Stimulated activated CD8-positive, alpha-beta memory T cell treated with anti-CD3 and anti-CD28 coated beads, Interleukin-4, amount 100 ng/mL, for 24 hours (primary cell): Measurements from ENCODE around the gene ADORA2A.

Source experiments
- DNase-seq: peaks from one replicate; pipeline ENCODE4 v3.0.0-alpha.2; 2020; ENCODE audit warnings: low read depth

The ADORA2A gene

DNA sequence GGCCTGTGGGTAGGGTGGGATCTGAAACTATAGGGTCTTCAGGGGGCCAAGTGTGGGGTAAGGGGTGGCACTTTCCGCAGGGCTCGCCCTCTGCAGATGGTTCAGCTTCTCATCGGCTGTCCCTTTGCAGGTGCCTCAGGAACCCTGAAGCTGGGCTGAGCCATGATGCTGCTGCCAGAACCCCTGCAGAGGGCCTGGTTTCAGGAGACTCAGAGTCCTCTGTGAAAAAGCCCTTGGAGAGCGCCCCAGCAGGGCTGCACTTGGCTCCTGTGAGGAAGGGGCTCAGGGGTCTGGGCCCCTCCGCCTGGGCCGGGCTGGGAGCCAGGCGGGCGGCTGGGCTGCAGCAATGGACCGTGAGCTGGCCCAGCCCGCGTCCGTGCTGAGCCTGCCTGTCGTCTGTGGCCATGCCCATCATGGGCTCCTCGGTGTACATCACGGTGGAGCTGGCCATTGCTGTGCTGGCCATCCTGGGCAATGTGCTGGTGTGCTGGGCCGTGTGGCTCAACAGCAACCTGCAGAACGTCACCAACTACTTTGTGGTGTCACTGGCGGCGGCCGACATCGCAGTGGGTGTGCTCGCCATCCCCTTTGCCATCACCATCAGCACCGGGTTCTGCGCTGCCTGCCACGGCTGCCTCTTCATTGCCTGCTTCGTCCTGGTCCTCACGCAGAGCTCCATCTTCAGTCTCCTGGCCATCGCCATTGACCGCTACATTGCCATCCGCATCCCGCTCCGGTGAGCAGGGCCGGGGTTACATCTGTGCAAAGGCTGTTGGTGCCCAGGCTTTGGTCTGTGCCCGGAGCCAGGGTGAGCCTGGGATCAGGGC is 5.8 kb downstream of the ADORA2A start:
- no peak for DNase-seq

DNA sequence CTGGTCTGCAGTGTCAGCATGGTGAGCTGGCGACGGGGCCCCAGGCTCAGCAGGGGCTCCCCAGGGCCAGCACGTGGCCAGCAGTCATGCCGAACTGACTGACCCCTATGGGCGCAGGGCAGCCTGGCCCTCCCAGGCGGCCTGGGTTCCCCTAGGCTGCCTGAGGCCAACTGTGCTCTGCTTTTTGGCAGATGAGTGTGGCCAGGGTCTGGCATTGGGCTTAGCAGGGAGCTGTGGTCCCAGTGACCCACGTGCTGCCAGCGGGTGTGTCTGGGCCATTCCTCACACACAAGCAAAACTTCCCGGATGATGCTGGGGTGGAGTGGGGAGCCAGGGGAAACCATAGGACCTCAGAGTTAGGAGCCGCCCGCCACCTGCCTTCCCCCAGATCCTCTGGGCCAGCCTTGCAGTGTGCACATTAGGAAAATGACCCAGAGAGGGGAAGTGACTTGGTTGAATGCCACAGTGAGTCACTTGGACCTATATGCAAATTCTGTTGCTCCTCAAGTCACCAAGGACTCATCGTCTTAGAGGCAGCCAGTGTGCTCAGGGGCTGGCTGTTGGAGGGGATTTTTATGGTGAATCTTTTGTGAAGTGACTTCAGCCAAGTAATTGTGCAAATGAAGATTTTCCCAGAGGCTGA is 6.5 kb downstream of the ADORA2A start:
- DNase-seq, result no peak

DNA sequence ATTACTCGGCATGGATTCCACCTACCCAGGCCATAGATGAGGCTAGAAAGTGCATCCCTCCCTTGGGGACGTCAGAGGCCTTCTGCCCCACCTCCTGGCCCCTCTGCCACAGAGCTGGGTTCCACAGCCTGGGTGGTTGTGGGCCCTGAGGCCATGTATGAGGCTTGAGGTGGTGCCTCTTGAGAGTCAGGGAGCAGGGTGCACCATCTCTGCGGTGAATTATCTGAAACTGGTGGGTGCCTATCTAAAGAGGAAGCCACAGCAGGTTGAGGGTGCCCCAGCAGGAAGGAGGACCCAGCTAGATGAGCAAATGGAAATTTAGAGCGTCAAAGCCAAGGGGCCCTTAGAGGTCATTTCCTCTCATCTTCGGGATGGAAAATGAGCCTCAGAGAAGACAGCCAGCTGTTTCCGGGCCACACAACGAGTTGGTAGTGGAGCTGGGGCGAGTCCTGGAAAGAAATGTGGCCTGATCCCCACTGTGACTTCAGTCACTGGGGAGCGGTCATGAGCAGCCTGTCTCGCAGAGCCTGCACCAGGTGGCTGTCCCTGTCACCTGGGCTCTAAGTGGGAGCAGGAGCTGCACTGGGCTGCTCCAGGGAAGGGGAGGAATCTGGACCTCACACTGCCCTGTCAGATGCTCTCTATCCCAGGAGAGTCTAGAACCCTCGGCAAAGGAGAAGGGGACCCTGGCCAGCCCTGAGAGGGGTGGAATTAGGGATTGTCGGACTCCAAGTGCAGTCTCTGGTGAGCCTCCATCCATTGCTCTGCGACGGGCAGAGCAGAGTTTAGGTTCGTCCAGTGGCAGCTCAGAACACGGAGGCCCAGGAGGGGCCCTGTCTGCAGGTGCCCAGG is 7.3 kb downstream of the ADORA2A start:
- peak; percentile 55 for DNase-seq

DNA sequence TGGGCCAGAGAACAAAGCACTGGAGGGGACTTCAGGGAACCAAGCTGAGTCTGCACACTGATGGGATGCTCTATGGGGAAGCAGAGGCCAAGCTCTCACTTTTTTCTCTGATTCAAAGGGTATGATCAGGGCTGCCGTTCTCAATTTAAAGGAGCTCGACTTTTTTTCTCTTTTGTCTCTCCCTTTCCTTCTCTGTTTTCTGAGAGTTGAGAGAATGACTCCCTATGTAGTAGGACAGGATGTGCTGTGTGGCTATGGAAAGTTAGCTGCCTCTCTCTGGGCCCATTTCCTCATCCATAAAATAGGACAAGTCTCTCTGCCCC is 7.9 kb downstream of the ADORA2A start:
- DNase-seq, result no peak

DNA sequence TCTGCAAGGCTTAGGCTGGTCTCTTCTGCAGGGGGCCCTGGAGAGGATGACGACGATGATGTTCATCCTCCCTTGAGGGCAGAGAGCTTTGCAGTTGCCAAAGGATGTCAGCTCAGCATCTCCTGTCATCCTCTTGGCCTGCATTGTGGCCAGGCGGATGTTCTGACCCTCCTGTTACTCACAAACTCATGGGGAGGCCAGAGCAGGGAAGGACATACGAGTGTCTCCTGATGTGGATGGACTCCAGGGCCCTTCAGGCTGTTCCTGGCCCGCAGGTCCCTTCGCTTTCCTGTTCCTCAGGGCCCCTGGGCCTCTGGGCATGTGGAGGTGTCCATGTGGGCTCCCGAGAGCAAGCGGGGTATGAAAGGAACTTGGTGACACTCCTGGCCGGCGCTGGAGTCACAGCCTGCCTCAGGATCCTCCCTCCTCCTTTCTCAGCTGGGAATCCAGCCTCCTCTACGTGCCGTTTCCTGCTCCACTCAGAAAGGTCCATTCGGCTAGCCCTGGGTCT is 8.5 kb downstream of the ADORA2A start:
- DNase-seq, result no peak

DNA sequence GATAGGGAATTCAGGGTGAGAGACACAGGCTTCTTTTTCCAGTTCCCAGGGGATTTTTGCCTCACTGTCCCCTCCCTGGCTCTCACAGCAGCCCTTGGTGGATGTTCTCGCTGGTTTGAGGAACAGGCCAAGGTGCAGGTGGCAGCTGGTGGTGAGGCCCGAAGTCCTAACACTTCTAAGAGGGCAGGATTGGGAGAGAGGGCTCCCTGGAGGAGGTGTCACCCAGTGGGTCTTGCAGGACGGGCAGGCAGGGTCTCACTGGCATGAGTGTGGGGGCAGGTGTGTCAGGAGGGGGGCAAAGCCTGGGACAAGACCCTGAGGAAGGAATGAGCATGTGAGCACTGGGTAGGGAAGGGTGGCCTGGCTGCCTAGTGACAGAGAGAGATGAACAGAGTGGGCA is 9.2 kb downstream of the ADORA2A start:
- DNase-seq, result no peak

DNA sequence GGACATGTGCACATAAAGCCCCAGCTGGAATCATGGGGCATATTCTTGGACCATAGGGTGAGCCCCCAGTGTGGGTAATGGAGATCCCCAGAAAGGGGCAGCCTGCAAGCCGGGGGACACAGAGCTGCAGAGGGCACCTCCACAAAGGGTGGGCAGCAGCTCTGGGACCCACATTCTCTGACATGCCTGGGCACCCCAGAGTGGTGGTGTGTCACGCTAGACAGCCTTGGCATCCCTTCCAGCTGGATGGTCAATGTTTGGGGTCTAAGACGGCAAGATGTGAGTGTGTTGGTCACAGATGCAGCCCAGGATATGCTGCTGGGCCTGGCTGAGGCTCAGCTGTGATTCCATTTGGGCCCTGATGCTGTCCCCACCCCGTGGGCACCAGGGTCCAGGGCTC is 9.7 kb downstream of the ADORA2A start:
- DNase-seq, result no peak

DNA sequence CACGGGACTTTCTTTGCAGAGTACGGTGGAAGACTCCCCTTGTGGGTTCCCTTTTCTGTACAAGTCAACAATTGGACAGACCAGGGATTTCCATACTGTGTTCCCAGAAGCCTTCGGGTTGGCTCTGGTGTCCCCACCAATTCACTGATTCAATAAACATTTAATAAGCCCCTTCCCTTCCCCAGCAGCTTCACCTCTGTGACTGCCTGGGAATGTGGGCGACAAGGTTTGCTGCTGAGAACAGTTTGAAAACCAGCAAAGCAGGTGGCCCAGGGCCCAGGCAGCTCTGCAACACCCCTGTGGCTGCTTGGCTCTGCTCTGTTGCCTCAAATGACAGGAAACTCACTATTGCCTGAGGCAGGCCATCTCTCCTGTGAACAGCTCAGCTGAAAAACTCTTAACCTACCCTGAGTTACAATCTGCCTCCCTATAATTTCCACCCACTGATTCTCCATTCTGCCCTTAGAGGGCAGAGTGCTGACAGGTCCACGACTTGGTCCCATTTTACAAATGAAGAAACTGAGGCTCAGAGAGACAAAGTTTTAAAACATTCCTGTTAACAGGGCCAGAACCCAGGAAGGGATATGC is 10.4 kb downstream of the ADORA2A start:
- no peak for DNase-seq

DNA sequence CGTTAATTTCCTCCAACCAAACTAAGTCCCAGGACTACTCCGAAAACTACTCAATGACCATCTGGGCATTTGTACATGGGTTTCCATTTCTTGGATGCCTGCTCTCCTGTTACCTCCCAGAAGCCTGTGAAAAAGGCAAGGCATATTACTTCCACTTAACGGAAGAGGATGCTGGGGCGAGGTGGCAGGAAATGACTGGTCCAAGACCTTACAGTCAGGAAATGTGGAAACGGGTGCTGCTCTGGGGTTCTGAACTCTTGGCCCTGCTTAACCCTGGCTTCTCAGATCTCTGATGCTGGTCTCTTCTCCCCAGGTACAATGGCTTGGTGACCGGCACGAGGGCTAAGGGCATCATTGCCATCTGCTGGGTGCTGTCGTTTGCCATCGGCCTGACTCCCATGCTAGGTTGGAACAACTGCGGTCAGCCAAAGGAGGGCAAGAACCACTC is 12.9 kb downstream of the ADORA2A start:
- DNase-seq, result no peak

DNA sequence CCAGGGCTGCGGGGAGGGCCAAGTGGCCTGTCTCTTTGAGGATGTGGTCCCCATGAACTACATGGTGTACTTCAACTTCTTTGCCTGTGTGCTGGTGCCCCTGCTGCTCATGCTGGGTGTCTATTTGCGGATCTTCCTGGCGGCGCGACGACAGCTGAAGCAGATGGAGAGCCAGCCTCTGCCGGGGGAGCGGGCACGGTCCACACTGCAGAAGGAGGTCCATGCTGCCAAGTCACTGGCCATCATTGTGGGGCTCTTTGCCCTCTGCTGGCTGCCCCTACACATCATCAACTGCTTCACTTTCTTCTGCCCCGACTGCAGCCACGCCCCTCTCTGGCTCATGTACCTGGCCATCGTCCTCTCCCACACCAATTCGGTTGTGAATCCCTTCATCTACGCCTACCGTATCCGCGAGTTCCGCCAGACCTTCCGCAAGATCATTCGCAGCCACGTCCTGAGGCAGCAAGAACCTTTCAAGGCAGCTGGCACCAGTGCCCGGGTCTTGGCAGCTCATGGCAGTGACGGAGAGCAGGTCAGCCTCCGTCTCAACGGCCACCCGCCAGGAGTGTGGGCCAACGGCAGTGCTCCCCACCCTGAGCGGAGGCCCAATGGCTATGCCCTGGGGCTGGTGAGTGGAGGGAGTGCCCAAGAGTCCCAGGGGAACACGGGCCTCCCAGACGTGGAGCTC is 13.5 kb downstream of the ADORA2A start:
- DNase-seq, result no peak

DNA sequence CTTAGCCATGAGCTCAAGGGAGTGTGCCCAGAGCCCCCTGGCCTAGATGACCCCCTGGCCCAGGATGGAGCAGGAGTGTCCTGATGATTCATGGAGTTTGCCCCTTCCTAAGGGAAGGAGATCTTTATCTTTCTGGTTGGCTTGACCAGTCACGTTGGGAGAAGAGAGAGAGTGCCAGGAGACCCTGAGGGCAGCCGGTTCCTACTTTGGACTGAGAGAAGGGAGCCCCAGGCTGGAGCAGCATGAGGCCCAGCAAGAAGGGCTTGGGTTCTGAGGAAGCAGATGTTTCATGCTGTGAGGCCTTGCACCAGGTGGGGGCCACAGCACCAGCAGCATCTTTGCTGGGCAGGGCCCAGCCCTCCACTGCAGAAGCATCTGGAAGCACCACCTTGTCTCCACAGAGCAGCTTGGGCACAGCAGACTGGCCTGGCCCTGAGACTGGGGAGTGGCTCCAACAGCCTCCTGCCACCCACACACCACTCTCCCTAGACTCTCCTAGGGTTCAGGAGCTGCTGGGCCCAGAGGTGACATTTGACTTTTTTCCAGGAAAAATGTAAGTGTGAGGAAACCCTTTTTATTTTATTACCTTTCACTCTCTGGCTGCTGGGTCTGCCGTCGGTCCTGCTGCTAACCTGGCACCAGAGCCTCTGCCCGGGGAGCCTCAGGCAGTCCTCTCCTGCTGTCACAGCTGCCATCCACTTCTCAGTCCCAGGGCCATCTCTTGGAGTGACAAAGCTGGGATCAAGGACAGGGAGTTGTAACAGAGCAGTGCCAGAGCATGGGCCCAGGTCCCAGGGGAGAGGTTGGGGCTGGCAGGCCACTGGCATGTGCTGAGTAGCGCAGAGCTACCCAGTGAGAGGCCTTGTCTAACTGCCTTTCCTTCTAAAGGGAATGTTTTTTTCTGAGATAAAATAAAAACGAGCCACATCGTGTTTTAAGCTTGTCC is 14.3 kb downstream of the ADORA2A start:
- no peak for DNase-seq

DNA sequence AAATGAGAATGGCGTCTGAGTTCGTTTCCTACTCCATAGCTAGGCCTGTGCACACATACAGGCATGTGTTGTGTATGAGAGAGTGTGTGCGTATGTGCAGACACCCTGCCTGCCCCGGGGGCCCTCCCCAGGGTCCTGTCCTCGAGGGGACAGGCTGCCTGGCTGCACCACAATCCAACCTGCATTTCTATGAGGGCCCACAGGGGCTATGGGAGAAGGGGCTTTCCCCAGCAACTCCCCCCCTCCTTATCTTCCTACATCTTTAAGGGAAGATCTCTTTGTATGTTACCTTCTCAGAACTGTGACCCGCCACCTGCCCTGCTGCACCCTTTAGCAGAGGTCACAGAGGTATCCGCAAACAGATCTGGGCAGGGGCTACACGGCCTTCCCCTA is 14.9 kb downstream of the ADORA2A start:
- no peak for DNase-seq

DNA sequence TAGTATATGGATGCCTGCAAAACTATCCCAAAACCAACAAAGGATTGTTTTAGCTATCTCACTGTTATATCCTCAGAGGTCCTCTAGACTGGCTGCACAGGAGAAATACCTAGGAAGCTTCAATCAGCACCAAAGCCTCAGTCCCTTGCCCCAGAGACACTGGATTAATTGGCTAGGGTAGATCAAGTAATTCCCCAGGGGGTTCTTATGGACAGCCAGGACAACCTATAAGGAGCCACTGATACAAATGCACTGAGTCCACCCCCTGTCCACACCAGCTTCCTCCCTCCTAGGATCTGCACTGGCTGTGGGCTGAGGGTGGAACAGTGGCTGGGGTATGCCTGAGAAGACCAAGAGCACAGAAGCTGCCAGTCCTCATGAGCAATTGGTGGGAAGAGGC is 16.3 kb downstream of the ADORA2A start:
- DNase-seq, result no peak

DNA sequence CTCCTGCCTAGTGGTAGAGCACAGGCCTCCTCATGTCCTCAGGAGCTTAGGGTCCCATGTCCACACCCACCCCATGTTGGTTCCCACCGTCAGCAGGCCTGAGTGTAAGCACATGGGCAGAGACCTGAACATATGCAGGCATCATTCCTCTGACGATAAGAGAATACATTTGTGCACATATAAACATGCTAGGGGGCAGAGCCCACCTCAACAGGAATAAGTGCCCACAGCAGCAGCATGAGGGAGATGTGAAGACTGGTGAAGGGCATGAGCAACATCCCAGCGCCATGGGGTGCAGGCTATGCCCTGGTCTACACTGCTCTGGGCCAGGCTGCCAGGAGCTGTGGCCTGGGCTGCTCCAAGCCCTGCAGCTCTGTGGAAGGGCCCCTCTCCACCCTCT is 16.9 kb downstream of the ADORA2A start:
- DNase-seq, result no peak

DNA sequence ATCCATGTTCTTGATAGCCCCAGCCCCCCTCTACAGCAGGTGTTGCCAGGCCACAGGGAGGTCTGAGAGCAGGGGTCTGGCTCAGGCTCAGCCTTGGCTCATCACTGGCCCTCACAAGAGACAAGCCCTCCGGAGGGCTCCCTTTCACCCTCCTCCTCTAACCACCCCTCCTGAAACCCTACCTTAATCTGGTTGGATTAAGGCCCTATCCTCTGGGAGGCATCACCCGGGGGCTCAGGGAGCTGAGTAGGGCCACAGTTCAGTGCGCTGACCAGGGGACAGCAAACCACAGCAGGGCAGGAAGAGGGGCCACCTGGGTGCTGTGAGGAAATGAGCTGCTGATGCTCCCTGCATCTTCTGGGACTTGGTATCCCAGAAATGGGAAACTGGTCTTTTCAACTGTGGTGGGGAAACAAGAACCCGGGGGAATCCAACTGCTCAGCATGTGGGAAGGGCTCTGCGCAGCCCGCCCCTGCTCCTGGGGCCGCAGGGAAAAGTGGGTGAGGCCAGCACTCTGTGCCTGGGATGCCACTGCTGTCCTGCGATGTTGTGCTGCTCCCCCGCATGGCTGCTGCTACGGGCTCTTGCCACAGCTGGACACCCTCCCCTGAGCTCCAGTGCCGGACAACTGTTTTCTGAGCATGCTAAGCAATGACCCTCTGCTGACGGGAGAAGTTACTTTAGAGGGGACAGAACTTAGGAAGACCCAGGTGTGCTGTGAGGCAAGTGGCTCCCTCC is 17.5 kb downstream of the ADORA2A start:
- no peak for DNase-seq

DNA sequence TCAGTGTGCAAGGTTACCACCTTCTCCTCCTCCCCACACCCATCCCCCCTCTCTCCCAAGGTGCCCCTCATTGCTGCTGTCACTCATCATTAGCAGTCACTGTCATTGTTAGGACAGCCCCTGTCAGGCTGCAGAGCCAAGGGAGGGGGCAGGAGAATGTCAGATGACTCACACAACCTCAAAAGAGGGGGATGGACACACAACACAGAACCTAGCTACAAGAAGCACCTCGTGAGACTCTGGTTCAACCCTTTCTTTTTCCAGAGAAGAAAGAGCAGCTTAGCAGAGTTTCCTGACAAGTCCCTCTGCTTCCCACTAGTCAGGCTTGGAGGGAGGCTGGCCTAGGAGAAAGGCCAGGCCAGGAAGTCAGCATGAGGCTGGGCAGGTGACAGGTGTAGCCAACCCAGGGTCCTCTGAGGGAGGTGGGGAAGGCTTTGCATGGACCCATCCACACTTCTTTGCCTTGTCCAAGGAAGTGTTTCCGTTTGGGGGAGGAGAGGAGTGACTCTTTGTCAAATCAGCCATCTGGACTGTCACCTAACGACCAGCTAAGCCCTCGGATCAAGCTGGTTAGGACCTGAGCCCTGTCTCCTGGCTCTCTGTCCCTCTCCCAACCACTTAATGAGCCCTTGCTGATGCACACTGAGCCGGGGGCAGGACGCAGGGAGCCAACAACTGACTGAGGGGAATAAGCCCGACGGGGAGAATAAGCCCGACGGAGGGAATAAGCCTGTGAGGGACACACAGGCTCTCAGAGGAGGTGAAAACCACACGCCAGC is 18.3 kb downstream of the ADORA2A start:
- DNase-seq, result no peak

DNA sequence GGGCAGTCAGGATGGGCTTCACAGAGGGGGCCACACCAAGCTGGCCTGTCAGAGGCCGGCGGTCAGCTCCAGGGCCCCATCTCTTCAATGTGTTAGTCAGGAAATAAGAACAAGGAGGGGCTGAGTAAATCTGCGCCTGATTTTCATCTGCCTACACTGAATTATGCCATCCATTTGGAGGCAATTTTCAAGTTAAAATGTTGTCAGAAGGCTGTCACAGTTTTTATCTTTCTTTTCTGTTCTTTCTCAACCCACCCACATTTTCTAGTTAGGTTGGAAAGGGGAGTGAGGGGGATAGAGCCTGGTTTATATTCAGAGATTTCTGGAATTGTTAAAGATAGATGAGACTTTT is 18.8 kb downstream of the ADORA2A start:
- no peak for DNase-seq

DNA sequence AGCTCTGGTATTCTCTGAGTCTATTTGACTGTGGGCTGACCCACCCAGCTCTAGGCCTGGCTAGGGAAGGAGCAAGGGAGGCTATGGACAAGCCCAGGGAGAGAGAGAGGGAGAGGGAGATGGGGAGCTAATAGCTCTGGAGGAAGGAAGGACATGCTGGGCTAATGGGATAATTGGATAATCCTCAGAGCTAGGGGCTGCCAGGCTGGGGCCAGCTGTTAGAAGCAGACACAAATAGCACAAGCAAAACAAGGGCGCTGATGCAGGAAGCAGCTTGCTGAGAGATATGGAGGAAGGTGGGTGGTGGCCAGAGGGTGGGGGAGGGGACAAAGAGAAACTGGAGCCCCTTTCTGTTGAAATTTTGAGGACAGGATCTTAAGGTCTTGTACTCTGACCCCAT is 23.2 kb downstream of the ADORA2A start:
- DNase-seq, result no peak

DNA sequence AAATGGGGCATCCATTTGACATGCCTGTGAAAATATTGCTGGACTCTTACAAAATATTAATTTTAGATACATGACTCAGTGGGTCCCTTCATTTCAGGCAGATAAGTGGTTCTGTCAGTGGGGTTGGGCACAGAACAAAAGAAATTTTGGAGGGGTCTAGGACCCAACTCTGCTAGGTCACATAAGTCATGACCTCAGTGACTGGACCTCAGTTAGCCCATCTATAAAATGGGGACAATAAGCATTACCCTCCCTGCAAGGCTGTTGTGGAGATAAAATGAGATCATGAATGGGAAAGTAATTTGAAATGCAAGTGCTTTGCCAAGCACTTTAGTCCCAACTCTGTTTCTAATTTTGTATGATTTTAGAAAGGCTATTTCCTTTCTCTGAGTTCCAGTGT is 23.8 kb downstream of the ADORA2A start:
- no peak for DNase-seq
